GM19240 (cell line): ENCODE results near the gene ZNF157.
"Not testable (repeated sequence)": the region's sequence is repeated elsewhere in the genome, so short reads cannot be mapped to it uniquely, and the experiment has no call there.

ENCODE experiments used
- DNase-seq: peaks from one replicate; pipeline ENCODE4 v3.0.0; 2011; ENCODE audit warnings: low spot score; ENCODE audit not compliant: insufficient read length

ZNF157 gene

DNA sequence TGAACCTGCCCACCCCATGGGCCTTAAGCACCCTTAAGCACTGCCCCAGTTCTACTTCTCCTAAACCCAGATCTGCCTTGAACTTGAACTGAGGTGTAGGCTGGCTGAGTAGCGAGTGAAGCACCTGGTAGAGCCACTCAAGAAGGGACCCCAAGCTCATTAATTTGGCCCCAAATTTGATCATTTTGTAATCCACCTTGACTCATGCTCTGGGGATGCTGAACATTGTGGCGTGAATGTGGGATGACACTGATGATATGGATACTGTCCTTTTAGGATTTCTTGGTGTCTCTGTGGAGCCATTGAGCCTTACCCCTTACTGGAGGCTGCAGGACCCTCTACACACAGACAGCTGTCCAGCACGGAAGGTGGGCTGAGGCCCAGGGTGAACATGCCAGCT, at the start of gene ZNF157:
Gene ZNF157 (plus strand): TSS at position 301 of the 400 bp plus-strand sequence. CDS start 91 bp downstream, at position 392.
- DNase-seq = no peak

DNA sequence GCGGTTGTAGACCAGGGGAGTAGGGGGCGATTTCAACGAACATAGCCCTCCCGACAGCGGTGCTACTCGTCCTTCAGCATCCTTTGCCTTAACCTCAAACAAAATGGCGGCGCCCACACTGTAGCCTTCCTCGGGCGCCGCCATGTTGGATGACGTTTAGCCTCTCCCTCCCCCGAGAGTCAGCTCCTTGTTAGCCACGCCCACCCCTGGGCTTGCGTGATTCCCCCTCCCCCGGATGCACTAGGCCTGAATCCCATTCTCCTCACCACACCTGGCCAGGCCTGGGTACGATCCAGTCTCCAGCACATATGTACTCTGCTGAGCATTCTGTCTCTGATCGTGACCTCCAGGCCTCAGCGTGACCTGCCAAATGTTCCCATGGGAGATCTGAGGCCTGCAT, 49.0 kb upstream of the ZNF157 start:
- no peak for DNase-seq

DNA sequence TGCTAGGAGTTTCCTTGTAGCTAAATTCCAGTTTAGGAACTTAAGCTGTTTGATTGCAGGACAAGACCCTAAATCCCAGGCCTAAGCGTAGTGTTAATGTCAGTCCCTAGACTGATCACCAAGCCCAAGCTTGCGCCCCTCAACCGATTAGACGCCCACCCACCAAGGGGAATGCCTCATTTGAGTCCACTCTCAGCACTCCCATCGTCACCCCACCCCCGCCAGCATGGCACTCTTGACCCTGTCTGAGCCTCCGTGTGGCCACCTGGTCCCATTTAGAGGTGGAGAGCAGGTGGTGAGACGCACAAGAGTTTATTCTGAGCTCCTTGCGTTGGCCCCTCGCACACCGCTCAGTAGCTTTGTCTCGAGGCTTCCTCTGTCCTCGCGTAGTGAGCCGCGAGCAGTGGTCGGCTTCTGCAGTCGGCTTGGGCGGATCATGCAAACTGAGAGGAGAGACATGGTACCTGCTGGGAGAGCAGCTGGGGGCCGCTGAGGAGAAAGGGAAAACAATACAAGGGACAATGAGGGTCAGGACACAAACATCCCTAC, 48.5 kb upstream of the ZNF157 start:
- no peak for DNase-seq

DNA sequence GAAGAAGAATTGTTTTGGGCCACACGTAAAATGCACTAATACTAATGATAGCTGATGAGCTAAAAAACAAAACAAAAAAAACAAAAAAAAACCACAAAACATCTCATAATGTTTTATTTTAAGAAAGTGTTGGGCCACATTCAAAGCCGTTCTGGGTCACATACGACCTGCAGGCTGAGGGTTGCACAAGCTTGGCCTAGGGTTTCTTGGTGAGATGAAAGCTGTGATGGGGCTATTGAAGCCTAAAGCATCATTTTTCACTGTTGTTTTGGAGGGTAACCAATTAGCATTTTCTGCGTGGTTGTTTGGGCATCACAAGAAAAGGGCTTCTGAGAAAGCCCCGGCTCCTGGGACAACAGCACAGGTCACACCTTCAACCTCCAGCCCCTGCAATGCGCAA, 42.5 kb upstream of the ZNF157 start:
- DNase-seq = no peak

DNA sequence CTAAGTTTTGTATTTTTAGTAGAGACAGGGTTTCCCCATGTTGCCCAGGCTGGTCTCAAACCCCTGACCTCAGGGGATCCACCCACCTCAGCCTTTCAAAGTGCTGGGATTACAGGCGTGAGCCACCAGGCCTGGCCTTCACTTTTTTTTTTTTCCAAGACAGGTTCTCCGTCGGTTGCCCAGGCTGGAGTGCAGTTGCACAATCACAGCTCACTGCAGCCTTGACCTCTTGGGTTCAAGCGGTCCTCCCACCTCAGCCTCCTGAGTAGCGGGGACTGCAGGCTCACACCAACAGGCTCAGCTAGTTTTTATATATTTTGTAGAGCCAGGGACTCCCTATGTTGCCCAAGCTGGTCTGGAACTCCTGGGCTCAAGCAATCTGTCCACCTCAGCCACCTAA, 37.6 kb upstream of the ZNF157 start:
- not testable (repeated sequence) for DNase-seq

DNA sequence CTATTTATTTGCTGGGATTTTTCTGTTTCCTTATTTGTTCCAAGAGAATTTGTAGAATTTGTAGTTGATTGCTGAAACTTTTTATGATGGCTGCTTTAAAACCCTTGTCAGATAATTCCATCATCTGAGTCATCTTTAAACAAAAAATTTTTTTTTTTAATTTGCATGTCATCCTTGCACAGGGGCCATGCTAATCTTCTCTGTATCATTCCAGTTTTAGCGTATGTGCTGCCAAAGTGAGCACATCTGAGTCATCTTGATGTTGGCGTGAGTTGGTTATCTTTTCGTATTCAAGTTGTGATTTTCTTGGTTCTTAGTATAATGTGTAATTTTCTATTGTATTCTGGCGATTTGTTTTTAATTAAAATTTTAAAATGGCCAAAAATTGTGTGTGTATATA, 18.7 kb upstream of the ZNF157 start:
- DNase-seq = no peak

DNA sequence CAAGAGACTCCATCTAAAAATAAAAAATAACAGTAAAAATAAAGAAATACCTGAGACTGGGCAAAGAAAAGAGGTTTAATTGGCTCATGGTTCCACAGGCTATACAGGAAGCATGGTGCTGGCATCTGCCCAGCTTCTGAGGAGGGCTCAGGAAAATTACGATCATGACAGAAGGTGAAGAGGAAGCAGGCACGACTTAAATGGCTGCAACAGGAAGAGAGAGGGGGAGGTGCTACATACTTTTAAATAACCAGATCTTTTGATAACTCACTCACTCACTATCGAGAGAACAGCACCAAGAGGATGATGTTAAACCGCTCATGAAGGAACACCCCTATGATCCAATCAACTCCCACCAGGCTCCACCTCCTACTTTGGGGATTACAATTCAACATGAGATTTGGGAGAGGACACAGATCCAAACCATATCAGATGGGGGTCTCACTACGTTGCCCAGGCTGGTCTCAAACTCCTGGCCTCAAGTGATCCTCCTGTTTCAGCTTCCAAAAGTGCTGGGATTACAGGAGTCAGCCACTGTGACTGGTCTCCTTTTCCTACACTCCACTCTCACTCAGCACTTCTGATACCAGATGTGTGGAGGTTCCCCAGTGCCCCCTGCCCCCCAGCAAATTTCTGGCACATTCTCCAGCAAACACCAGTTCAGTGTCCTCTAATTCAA, 11.9 kb upstream of the ZNF157 start:
- no peak for DNase-seq

DNA sequence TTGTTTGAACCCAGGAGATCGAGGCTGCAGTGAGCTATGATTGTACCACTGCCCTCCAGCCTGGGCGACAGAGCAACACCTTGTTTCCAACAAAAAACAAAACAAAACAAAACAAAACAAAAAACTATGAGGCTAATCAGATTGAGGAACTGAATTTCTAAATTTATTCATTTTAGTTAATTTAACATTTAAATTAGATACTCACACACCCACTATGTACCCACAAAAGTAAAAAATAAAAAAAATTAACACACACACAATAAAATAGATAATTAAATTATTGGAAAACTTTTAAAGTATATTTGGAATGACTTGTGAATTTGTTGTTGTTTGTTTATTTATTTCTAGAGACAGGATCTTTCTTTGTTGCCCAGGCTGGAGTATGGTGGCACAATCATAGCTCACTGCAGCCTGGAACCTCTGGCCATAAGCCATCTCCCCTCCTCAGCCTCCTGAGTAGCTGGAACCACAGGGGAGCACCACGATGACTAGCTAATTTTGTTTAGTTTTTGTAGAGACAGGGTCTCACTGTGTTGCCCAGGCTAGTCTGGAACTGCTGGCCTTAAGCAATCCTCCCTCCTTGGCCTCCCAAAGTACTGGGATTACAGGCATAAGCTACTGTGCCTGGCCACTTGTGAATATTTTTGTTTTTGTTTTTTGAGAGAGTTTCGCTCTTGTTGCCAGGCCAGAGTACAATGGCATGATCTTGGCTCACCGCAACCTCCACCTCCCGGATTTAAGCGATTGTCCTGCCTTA, 9.8 kb upstream of the ZNF157 start:
- DNase-seq = no peak

DNA sequence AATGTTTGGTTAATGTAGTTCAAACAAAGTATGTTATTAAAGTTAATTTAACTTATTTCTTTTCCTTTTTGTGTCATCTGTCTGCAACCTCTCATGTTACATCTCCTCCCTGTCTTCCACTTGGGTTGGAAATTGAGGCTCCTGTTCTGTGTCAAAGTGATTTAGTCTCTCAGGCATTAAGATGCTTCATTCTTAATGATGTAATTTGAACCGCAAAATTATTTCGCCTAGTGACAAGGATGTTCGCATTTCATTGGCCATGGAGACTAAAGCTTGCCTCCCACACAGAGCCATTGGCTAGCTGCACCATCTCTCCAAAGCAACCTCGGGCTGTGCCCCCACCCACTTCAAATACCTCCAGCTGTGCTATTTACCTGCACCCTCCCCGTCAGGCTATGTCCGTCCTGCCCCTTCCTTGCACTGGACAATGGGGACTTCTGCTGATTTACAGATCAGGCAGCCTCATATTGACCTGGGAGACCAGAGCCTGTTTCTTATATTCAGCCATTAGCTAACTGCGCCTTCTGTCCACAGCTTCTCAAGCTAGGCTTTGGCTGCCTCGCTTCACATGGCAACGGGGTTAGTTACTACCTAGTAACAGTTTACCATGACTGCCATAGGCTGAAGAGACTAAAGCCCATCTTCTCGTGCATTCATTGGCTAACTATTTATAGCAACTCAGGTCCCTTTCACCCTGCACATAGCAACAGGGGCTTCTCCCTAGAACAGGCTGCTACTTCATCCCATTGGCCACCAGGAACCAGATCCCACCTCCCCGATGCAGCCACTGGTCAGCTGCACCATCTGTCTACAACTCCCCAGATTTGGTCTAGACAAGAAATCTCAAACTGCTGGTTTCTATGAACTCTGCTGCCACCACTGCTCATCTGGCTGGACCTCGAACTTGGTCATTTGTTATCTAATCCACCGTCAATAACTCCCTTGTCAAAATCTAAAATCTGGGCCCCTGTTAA, 8.6 kb upstream of the ZNF157 start:
- peak; percentile 66 for DNase-seq

DNA sequence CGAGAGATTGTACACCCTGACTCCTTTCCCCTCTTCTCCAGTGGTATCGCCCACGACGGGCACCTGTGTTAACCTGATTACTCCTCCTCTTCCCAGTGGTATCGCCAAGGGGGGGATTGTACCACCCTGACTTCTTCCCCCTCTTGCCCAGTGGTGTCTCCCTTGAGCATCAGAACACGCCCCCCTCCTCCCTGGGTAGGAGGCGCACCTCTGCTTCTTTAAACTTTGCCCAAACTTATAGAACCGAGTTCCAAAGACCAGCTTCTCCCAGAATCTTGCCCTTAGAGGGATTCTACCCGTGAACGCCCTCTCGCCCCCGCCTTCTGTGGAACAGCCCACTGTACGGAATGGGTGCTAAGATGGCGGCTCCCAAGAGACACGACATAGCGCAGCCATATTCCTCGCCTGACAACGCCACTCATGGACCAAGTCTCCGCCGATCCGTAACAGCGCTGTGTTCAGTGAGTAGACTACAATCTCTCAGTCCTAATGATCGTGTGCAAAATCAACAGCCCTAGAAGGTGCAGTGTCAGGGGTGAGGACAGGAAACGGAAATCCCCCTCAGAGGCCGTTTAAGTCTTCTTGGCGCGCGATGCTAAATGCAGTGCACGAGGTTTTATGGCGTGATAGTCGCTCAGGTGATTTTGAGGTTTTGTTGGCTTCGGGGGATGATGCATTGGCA, 4.2 kb upstream of the ZNF157 start:
- DNase-seq = peak; percentile 18

DNA sequence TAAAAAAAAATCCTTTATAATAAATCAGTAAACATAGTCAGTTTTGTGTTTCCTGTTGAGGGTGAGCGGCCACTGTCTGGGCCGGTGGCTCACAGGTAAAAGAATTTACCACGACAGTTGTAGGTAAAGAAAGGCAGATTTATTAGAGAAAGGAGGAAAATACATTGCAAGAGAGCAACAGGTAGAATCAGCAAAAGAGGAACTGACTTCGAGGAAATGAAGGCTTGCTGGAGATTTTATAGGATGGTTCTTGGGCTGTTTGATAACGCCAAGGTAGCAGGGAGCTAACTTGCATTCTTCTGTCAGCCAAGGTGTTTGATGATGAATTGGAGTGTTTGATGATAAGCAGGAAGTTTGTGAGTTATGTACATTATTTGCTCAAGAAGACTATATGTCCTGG, 2.8 kb downstream of the ZNF157 start:
- DNase-seq = no peak

DNA sequence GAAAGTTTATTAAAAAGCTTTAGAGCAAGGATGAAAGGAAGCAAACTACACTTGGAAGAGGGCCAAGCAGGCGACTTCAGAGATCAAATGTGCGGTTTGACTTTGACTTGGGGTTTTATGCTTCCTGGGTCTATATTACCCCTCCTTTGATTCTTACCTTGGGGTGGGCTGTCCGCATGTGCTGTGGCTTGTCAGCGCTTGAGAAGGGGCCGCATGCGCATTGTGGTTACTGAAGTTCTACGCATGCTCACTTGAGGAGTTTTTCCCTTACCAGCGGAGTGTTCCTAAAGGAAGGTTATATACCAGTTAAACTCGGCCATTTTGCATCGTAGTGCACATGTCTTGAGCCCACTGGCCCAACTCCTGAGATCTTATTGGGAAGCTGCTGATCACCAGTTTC, 9.9 kb downstream of the ZNF157 start:
- no peak for DNase-seq

DNA sequence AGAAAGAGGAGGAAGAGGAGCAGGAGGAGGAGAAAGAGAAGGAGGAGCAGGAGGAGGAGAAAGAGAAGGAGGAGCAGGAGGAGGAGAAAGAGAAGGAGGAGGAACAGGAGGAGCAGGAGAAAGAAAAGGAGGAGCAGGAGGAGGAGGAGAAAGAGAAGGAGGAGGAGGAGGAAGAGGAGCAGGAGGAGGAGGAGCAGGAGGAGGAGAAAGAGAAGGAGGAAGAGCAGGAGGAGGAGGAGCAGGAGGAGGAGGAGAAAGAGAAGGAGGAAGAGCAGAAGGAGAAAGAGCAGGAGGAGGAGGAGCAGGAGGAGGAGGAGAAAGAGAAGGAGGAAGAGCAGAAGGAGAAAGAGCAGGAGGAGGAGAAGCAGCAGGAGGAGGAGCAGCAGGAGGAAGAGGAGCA, 10.5 kb downstream of the ZNF157 start:
- DNase-seq = not testable (repeated sequence)

DNA sequence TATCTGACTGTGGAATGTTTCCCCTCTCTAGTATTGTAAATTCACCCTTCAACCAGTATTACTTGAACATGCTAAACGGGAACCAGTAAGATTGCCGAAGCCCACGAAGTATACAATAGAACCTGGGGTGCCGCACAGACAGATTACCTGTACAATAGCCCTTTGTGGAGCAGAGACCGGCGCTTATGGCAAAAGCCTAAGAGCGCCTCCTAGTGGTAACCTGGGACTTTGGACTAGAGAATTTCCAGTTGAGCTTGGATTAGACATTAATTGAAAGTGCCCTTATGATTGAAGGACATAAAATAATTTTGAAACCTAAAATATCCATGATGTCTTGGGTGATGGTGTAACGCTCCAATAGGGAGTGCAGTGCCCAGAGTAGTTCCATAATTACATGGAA, 14.1 kb downstream of the ZNF157 start:
- peak; percentile 41 for DNase-seq

DNA sequence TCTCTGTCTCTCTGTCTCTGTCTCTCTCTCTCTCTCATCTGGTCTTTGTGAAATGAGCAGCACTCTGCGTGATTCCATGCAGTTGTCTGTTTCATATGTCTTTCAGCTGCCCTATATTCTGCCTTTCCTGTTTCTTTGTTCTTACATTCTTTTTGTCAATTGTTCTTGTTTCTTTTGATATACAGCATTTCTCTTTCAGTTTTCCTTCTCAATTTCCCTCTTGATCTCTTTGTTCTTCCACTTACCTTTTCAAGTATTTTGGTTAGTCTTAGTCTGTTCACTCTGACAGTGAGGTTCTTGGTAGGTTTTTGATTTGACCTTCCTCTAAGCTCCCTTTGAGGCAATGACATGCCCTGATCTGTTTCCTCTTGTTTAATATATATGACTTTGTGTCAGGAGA, 20.4 kb downstream of the ZNF157 start:
- no peak for DNase-seq

DNA sequence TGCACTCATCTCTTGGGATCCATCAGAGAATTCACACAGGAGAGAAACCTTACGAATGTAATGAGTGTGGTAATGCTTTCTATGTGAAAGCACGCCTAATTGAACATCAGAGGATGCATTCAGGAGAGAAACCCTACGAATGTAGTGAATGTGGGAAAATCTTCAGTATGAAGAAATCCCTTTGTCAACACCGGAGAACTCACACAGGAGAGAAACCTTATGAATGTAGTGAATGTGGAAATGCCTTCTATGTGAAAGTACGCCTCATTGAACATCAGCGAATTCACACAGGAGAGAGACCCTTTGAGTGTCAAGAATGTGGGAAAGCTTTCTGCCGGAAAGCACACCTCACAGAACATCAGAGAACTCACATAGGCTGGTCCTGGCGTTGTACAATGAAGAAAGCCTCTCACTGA, 42.8 kb downstream of the ZNF157 start:
- DNase-seq = no peak

DNA sequence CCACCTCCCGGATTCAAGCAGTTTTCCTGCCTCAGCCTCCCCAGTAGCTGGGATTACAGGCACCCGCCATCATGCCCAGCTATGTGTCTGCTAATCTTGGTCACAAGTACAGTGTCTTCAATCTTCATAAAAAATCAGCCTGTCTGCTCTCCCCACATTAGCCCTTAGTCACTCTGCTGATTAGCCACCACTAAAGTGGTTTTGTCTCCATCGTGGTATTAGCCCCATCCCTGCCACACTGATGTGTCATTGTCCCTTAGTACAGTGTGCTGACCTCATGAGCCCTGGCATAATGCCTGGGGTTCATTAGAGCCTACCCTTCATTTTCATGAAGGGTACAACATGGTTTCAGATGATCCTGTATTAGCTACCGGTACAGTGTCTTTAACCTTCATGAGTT, 49.9 kb downstream of the ZNF157 start:
- no peak for DNase-seq

DNA sequence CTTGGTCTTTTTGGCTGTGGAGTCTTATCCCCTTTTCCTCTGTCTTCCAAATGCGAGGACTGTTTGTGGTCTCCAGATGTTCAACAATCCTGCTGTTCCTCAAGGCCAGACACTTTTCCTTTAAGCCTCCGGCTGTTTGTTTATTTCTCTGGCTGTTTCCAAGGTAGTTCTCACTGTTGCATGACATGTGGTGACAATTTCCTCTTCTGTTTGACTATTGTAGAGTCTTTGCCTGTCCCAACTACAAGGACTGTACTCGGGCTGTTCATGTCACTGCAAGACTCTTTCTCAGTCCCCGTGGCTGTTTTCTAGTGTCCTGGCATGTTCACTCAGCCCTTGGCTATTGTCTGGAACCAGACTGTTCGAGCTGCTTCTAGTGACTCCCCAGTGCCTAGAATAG, 50.6 kb downstream of the ZNF157 start:
- no peak for DNase-seq

DNA sequence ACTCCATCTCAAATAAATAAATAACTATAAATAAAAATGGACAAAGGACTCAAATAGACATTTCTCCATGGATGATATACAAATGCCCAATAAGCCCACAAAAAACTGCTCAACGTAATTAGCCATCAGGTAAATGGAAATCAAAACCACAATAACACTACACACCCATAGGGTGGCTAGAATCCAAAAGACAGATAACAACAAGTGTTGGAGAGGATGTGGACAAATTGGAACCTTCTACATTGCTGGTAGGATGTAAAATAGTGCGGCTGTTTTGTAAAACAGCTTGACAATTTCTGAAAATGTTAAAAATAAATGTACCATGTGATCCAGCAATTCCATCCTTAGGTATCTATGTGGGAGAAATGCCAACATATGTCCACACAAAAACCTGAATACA, 52.1 kb downstream of the ZNF157 start:
- no peak for DNase-seq

DNA sequence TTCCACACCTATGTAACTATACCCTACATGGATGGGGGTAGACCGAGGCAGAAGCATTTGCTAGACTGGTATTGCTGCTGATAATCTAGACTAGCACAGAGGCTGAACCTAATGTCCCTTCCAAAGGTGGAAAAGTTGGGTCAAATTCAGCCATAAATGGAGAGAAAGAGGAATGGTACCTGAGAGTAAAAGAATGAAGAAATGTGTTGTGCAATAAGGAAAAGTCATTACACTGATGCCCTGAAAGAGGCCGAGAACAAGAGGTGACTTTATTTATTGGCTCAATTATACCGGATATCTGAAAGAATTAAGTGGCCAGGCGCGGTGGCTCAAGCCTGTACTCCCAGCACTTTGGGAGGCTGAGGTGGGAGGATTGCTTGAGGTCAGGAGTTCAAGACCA, 60.5 kb downstream of the ZNF157 start:
- no peak for DNase-seq

DNA sequence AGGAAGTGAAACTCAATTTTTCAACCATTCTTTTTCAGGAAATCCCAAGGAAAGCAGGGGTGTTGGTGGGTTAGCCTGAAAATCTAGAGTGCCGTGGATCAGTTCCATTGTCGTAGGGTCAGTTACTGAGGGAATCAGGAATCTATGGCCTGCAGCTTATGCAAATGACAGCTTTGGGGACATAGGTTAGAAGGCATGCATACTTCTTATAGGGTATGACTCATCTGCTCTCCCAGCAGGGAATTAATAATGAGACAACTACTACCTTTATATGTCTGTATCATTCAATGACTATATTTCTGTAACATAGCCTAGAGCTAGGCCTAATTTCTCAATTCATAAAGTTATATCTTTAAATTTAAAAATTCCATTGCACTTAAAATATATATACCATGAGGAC, 76.1 kb downstream of the ZNF157 start:
- DNase-seq = no peak
